GM12874 (cell line): ENCODE data around the gene PADI3.

ENCODE experiments used
- TF ChIP-seq, protein P1 (sequence below): IDR thresholded peaks from 2 replicates; pipeline ENCODE4 v1.5.1; 2011; ENCODE audit warnings: low read depth, mild to moderate bottlenecking, control low read depth, low read length, moderate library complexity; ENCODE audit not compliant: insufficient read depth

The PADI3 gene

GRCh38 chr1:17235135-17235885 lies 13.6 kb upstream of the PADI3 start:
- TF ChIP-seq, protein P1, sequence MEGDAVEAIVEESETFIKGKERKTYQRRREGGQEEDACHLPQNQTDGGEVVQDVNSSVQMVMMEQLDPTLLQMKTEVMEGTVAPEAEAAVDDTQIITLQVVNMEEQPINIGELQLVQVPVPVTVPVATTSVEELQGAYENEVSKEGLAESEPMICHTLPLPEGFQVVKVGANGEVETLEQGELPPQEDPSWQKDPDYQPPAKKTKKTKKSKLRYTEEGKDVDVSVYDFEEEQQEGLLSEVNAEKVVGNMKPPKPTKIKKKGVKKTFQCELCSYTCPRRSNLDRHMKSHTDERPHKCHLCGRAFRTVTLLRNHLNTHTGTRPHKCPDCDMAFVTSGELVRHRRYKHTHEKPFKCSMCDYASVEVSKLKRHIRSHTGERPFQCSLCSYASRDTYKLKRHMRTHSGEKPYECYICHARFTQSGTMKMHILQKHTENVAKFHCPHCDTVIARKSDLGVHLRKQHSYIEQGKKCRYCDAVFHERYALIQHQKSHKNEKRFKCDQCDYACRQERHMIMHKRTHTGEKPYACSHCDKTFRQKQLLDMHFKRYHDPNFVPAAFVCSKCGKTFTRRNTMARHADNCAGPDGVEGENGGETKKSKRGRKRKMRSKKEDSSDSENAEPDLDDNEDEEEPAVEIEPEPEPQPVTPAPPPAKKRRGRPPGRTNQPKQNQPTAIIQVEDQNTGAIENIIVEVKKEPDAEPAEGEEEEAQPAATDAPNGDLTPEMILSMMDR = no peak

GRCh38 chr1:17236779-17237560 lies 11.9 kb upstream of the PADI3 start:
- TF ChIP-seq, protein P1 = peak; percentile 71

DNA sequence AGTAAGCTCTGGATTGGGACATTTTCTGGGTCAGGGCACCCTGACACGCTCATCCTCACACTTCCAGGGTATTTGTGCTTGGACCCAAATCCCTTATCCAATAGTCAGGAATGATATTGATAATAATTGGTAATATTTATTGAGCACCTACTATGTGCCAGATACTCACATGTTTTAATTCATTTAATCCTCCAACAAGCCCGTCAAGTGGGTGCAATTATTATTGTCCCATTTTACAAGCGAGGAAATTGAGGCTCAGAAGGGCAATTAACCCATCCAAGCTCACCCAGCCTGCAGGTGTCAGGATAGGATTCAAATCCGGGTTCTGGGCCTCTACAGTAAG lies 11.4 kb upstream of the PADI3 start:
- TF ChIP-seq, protein P1 = no peak

DNA sequence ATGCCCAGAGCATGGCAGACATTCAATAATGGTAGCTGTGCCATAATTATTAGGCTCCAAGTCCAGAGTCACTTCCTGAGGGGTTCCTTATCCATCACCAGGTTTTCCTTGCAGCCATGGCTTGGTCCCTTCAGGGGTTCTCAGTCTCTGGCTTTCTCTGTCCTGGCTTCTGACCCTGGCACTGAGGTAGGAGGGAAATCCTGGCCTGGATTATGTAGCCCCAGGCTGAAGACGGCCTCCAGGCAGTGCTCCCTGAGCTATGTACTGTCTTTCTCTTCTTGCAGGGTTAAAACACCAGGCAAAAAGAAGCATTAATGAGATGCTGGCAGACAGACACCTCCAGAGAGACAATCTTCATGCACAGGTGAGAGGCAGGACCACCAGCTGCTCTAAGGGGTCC lies 9.5 kb upstream of the PADI3 start:
- TF ChIP-seq, protein P1 = no peak

GRCh38 chr1:17243274-17243673 lies 5.6 kb upstream of the PADI3 start:
- TF ChIP-seq, protein P1 = no peak

DNA sequence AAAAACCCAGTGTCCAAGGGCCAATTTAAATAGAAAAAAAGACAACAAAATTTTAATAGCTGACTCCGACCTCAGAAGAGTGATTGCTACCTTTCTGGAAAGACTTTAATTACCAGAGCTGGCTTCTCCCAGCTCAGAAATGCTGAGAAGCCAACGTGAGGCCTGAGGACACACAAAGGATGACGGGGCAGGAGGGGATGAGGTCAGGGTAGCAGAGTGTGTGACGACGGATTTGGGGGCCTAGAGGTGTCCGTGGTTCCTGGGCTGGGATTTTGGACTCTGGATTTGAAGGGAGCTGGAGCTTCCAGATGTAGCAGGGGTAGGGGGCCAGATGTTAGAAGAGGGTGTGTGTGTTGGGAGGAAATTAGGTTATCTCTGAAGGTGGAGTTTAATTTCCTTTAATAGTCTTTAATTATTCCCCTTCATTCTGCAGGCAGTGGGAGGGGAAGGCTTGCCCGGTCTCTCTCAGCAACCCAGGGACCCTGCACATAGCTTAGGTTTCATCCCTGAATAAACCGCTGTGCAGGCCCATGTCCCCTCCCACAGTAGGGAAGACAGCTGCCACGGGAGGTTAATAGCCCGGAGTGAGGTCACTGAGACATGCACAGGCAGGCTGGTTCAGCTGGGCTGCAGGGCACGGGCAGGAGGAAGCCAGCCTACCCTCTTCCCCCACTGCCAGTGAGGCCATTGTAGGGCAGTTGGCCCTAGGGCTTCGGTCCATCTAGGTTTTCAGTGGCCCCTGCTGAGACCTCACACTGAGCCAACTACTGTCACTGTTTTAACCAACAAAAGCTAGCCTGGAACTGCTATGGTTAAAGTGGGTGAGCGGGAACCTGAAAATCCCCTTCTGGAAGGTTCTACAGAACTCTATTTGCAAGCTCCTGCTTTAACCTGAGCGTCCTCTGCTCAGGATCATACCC lies 3.8 kb upstream of the PADI3 start:
- TF ChIP-seq, protein P1 = no peak
